ENCODE results near the gene BRWD1.

DNA sequence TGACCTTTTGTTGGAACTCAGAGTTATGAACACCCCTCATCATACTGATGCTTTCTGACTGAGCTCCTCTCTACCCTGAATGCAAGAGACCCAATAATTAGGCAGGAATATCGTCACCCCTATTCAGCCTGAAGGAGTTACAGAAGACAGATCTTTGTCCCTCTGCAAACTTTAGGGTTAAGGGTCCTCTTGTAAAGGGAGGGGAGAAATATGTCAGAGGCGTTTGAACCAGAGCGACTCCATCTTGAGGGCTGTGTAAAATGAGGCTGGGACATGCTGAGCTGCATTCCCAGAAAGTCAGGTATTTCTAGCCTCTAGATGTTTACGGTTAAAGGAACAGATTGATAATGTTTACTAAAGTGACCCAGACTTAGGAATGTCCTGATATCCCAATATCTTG, 46.0 kb upstream of the BRWD1 start:
- TF ChIP-seq, protein P1, sequence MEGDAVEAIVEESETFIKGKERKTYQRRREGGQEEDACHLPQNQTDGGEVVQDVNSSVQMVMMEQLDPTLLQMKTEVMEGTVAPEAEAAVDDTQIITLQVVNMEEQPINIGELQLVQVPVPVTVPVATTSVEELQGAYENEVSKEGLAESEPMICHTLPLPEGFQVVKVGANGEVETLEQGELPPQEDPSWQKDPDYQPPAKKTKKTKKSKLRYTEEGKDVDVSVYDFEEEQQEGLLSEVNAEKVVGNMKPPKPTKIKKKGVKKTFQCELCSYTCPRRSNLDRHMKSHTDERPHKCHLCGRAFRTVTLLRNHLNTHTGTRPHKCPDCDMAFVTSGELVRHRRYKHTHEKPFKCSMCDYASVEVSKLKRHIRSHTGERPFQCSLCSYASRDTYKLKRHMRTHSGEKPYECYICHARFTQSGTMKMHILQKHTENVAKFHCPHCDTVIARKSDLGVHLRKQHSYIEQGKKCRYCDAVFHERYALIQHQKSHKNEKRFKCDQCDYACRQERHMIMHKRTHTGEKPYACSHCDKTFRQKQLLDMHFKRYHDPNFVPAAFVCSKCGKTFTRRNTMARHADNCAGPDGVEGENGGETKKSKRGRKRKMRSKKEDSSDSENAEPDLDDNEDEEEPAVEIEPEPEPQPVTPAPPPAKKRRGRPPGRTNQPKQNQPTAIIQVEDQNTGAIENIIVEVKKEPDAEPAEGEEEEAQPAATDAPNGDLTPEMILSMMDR (IDR thresholded peaks at IDR 0.05) = no peak
- TF ChIP-seq POLR2AphosphoS5 (IDR thresholded peaks at IDR 0.05) = no peak
- TF ChIP-seq POLR2A (IDR thresholded peaks at IDR 0.05) = no peak
